DND-41 (cell line): ENCODE results near the gene HACL1.

ENCODE experiments used
- EZH2 ChIP-seq: IDR thresholded peaks from 3 replicates; pipeline ENCODE4 v1.6.1; 2012; ENCODE audit warnings: borderline replicate concordance, low read depth, mild to moderate bottlenecking, moderate library complexity, low read length, inconsistent platforms; ENCODE audit not compliant: severe bottlenecking
- TF ChIP-seq, protein P1 (sequence below): IDR thresholded peaks from 2 replicates; pipeline ENCODE4 v1.5.1; 2012; ENCODE audit warnings: borderline replicate concordance, low read length, moderate library complexity, mild to moderate bottlenecking; ENCODE audit not compliant: poor library complexity, severe bottlenecking; ENCODE audit errors: extremely low read depth

DNA sequence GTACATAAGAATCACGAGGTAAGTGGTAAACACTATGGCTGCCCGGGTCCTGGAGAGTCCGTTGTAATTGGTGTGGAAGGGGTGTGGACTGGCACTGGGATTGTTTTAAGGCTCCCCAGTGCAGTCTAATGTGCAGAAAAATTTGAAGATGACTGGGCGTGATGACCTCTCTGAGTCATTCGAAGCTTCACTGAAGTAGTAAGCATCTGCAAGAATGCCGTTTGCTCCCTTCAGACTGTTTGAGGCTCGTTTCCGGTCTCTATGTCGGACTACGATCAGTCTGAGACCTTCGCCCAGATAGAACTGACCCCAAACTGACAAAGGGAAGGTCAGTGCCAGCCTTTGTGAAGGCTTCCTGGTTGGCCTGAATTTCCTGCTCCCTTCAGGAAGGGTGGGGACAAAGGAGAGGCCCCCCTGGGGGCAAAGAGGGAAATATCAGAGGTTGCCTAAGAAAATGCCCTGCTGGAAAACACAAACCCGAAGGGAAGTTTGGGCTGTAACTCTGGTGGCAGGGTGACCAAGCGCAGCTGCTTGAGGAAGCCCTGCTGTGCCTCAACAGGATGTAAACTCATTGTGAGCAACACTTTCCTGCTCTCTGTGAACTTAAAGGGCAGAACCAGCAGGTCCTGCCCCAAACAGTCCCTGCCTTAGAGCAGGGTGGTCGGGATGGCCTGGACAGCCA is 34.8 kb upstream of the HACL1 start:
- TF ChIP-seq, protein P1, sequence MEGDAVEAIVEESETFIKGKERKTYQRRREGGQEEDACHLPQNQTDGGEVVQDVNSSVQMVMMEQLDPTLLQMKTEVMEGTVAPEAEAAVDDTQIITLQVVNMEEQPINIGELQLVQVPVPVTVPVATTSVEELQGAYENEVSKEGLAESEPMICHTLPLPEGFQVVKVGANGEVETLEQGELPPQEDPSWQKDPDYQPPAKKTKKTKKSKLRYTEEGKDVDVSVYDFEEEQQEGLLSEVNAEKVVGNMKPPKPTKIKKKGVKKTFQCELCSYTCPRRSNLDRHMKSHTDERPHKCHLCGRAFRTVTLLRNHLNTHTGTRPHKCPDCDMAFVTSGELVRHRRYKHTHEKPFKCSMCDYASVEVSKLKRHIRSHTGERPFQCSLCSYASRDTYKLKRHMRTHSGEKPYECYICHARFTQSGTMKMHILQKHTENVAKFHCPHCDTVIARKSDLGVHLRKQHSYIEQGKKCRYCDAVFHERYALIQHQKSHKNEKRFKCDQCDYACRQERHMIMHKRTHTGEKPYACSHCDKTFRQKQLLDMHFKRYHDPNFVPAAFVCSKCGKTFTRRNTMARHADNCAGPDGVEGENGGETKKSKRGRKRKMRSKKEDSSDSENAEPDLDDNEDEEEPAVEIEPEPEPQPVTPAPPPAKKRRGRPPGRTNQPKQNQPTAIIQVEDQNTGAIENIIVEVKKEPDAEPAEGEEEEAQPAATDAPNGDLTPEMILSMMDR, result no peak
- TF ChIP-seq EZH2, result no peak
